NCI-H2081 treated with DMSO at 0.1 percent for 48 hours (cell line): ENCODE data around the gene PHACTR1.

ENCODE experiments used
- DNase-seq: peaks from one replicate; lab custom pipeline; 2025; lab: John Stamatoyannopoulos, UW

Gene PHACTR1

GRCh38 chr6:12993283-12993898, 276.8 kb downstream of the PHACTR1 start:
- no peak for DNase-seq

- DNase-seq, result no peak
Measured at GRCh38 chr6:12995419-12995818, 278.9 kb downstream of the PHACTR1 start.

GRCh38 chr6:13000537-13000936, 284.0 kb downstream of the PHACTR1 start:
- DNase-seq, result no peak

GRCh38 chr6:13001927-13002326, 285.4 kb downstream of the PHACTR1 start:
- no peak for DNase-seq

GRCh38 chr6:13004601-13005000, 288.0 kb downstream of the PHACTR1 start:
- DNase-seq, result no peak

- peak; percentile 82 for DNase-seq
Measured at GRCh38 chr6:13005994-13006393, 289.4 kb downstream of the PHACTR1 start.

GRCh38 chr6:13006578-13007300, 290.2 kb downstream of the PHACTR1 start:
- DNase-seq, result no peak

GRCh38 chr6:13007744-13008143, 291.2 kb downstream of the PHACTR1 start:
- DNase-seq, result no peak

- DNase-seq, result no peak
Measured at GRCh38 chr6:13009031-13009430, 292.5 kb downstream of the PHACTR1 start.

- DNase-seq, result no peak
Measured at GRCh38 chr6:13009461-13009860, 292.9 kb downstream of the PHACTR1 start.

- no peak for DNase-seq
Measured at GRCh38 chr6:13011612-13012146, 295.1 kb downstream of the PHACTR1 start.

GRCh38 chr6:13012296-13012695, 295.7 kb downstream of the PHACTR1 start:
- no peak for DNase-seq

GRCh38 chr6:13012977-13013680, 296.6 kb downstream of the PHACTR1 start:
- DNase-seq, result no peak

- DNase-seq, result no peak
Measured at GRCh38 chr6:13013681-13014503, 297.3 kb downstream of the PHACTR1 start.

GRCh38 chr6:13014504-13015378, 298.2 kb downstream of the PHACTR1 start:
- no peak for DNase-seq

GRCh38 chr6:13015379-13015681, 298.8 kb downstream of the PHACTR1 start:
- no peak for DNase-seq

GRCh38 chr6:13024616-13025015, 308.0 kb downstream of the PHACTR1 start:
- DNase-seq, result no peak

- DNase-seq, result no peak
Measured at GRCh38 chr6:13025893-13026499, 309.4 kb downstream of the PHACTR1 start.

- no peak for DNase-seq
Measured at GRCh38 chr6:13026557-13026956, 310.0 kb downstream of the PHACTR1 start.

GRCh38 chr6:13027207-13027606, 310.6 kb downstream of the PHACTR1 start:
- DNase-seq, result no peak

GRCh38 chr6:13030396-13030795, 313.8 kb downstream of the PHACTR1 start:
- no peak for DNase-seq
